Lower leg skin (tissue), 4 donors: ENCODE measurements around the gene NUMA1. TPM values are rescaled to one million over a fixed set of nuclear protein-coding genes. Genes with fewer than 3 reads are reported as not detected.

Source experiments
- DNase-seq, 2 donors: peaks; one replicate each; pipeline ENCODE4 v3.0.0-alpha.2; 2019; ENCODE audit warnings: low spot score in 2 of 2
- H3K4me3 ChIP-seq: fragments of 200-600 bp; sonication (generic); 2 replicates; pipeline ENCODE4 v1.5.1; 2017; ENCODE audit warnings: mild to moderate bottlenecking, low read depth; ENCODE audit not compliant: poor library complexity, severe bottlenecking
- CTCF ChIP-seq, 3 donors: fragments of 450-650 bp; IDR thresholded peaks; one replicate each; pipeline ENCODE4 v1.5.1; 2016; ENCODE audit warnings: antibody characterized with exemption in 3 of 3, mild to moderate bottlenecking in 3 of 3, moderate library complexity in 2 of 3
- POLR2A ChIP-seq, 2 donors: fragments of 450-650 bp; IDR thresholded peaks; one replicate each; pipeline ENCODE4 v1.6.1; 2016 to 2017; ENCODE audit warnings: antibody characterized with exemption in 2 of 2, mild to moderate bottlenecking in 1 of 2, moderate library complexity in 1 of 2
- WGBS, 2 donors: methylation state at CpG; one replicate each; pipeline ENCODE4 v1.1.5; 2018; 5-methylcytosine and 5-hydroxymethylcytosine counted together
- intact Hi-C: fragments of 100-400 bp; cut with DNase I; formaldehyde crosslinking; loops from one replicate; pipeline ENCODE4 v1.15.0; 2023; ENCODE audit warnings: low total_unique reads
- total RNA-seq, 4 donors: library from RNA; depleted of rRNA; stranded (reverse); fragments of >200 nt; gene quantifications; one replicate each; pipeline ENCODE4 v1.1.0, GENCODE V29; 2016

The NUMA1 gene
- total RNA-seq, 4 donors from 2014 or later, result 356 to 592 (median 409) TPM

- H3K4me3 ChIP-seq, result no peak overlapping the region
- intact Hi-C loops, result no loop called here
- TF ChIP-seq POLR2A (IDR thresholded peaks at IDR 0.05) (no peak), CTCF (IDR thresholded peaks at IDR 0.05) (no peak)
- no peak for DNase-seq
- WGBS, 2 donors, result 58 to 80% methylated on average over 1 of the region's 1 CpG
These were observed 20.1 kb upstream of the NUMA1 start for GRCh38 chr11:72100462-72100861.

DNA sequence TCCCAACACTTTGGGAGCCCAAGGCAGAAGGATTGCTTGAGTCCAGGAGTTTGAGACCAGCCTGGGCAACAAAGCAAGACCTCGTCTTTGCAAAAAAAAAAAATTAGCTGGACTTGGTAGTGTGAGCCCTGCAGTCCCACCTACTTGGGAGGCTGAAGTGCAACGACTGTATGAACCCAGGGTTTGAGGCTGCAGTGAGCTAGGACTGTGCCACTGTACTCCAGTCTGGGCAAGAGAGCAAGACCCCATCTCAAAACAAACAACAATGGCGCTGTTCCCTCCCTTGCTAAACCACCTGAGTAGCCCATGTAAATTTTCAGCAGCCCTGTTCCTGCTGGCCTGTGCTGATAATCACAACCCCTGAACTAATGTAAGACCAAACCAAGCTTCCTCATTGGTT is 19.7 kb upstream of the NUMA1 start:
- TF ChIP-seq POLR2A (IDR thresholded peaks at IDR 0.05) (no peak), CTCF (IDR thresholded peaks at IDR 0.05) (no peak)
- 71 to 78% methylated on average over 3 of the region's 3 CpGs for WGBS, 2 donors
- intact Hi-C loops, result no loop called here
- H3K4me3 ChIP-seq, result no peak overlapping the region
- no peak for DNase-seq

- 94 to 96% methylated on average over 3 of the region's 3 CpGs for WGBS, 2 donors
- TF ChIP-seq POLR2A (IDR thresholded peaks at IDR 0.05) (no peak), CTCF (IDR thresholded peaks at IDR 0.05) (no peak)
- intact Hi-C loops, result no loop called here
- H3K4me3 ChIP-seq, result no peak overlapping the region
- no peak for DNase-seq
These were observed 18.4 kb upstream of the NUMA1 start for GRCh38 chr11:72098741-72099140.

DNA sequence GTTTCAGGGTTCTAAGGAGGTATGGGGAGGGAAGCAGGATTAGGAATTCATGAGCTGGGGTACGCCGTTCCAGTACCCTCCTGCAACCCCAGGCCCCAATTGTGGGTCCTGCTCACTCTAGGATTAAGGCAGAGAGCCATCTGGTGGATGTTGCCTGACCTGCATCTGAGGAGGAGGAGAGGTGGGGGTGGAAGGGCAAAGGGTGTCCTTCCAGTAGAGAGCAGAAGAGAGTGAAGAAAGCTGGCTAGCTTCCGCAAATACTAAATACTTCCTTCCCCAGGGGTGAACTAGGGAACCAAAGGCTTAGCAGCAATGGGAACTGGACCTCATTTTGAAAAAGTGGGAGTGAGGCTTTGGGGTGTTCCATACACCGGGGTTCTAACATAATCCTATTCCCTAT is 10.9 kb upstream of the NUMA1 start:
- intact Hi-C loops, result loop anchor here (5.0 kb wide), 1 partner anchor 64 kb away; no protein-coding TSS in a partner anchor
- H3K4me3 ChIP-seq, result no peak overlapping the region
- WGBS, 2 donors, result 30 to 32% methylated on average over 4 of the region's 4 CpGs
- DNase-seq, result peak in 1 of 2 donors; percentile 71
- TF ChIP-seq POLR2A (IDR thresholded peaks at IDR 0.05) (no peak), CTCF (IDR thresholded peaks at IDR 0.05) (peak in 1 of 3 donors; percentile 79)

- intact Hi-C loops, result no loop called here
- no peak overlapping the region for H3K4me3 ChIP-seq
- 78% methylated on average over 4 of the region's 4 CpGs for WGBS, 2 donors
- DNase-seq, result no peak
- no peak for TF ChIP-seq CTCF (IDR thresholded peaks at IDR 0.05)
- no peak for TF ChIP-seq POLR2A (IDR thresholded peaks at IDR 0.05)
These were observed 7.9 kb upstream of the NUMA1 start for GRCh38 chr11:72088076-72088808.
